Measurements from ENCODE around the gene CRX. TPM values are rescaled to one million over a fixed set of nuclear protein-coding genes. Genes with fewer than 3 reads are reported as not detected.

CRX gene

GRCh38 chr19:47891622-47891922, 69.8 kb downstream of the CRX start:
- H2BK120ac ChIP-seq (ENCODE audit: low read depth, low read length): no peak overlapping the region
- no peak overlapping the region for H4K91ac ChIP-seq (ENCODE audit: low read length)

DNA sequence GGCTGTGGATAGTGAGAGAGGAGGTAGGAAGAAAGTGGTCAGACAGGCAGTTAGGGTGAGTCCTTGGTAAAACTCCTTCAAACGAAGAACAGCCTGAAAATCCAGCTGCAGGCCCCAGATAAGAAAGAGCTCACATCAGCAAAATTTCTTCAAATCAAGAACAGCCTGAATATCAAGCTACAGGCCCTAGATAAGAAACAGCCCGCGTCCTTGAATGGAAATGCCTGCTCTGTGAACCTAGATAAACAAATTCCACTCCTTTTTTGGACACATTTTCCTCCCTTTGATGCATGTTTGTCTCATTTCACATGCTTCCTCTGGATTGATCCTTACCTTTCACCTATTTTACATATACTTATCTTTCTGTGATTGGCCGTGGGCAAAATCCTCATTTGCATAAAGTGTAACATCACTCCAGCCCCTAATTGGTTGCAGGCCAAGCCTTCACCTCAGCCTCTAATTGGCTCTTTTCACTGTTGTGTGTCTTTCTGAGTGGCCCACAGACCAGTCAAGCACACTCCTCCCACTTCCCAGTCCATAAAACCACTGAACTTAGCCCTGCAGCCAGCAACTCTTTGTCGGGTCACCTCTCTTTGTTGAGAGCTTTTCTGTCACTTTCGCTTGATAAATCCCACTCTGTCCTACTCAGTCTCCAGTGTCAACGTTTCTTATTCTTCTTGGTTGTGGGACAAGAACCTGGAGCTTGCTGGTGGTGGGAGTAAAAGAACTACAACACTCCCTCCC, 70.4 kb downstream of the CRX start:
- no peak overlapping the region for H2BK120ac ChIP-seq (ENCODE audit: low read depth, low read length)
- no peaks in the 10 kb centered on the region for H3K36me3 ChIP-seq (ENCODE audit: control insufficient read depth in 1 of 2, insufficient read depth in 2 of 2, low read depth in 1 of 2, low read length in 2 of 2)
- H3K23ac ChIP-seq (ENCODE audit: low read length in 2 of 2): no peak overlapping the region
- no peak overlapping the region for H3K14ac ChIP-seq (ENCODE audit: low read length in 2 of 2)
- H3K27me3 ChIP-seq (ENCODE audit: control insufficient read depth in 1 of 2, insufficient read depth in 1 of 2, low read length in 2 of 2): no peaks in the 10 kb centered on the region
- H2AFZ ChIP-seq (ENCODE audit: low read depth, low read length): no peak overlapping the region
- H4K8ac ChIP-seq (ENCODE audit: low read length): peak overlapping the region; percentile 30
- H3K4me2 ChIP-seq (ENCODE audit: low read length, poor library complexity, severe bottlenecking): no peak overlapping the region
- H3K9me3 ChIP-seq (ENCODE audit: control insufficient read depth, low read length): peaks cover 13% of the 10 kb centered on the region
- no peak overlapping the region for H3K4me3 ChIP-seq (ENCODE audit: insufficient read depth in 1 of 2, low read depth in 1 of 2, low read length in 2 of 2)
- no peak overlapping the region for H2BK12ac ChIP-seq (ENCODE audit: low read length in 2 of 2)
- H3K18ac ChIP-seq (ENCODE audit: low read depth in 1 of 2, low read length in 2 of 2): no peak overlapping the region
- no peak overlapping the region for H4K91ac ChIP-seq (ENCODE audit: low read length)
- H3K4me1 ChIP-seq (ENCODE audit: control insufficient read depth, insufficient read depth, low read depth, low read length): no peaks in the 10 kb centered on the region
- DNase-seq: peak; percentile 73
- no peak overlapping the region for H3K27ac ChIP-seq (ENCODE audit: low read length, poor library complexity, severe bottlenecking)
- no peak overlapping the region for H2AK5ac ChIP-seq (ENCODE audit: low read length, severe bottlenecking)
- H3K79me1 ChIP-seq (replicated peaks; ENCODE audit: low read length, poor library complexity, severe bottlenecking): no peaks in the 10 kb centered on the region
- H3K4ac ChIP-seq (ENCODE audit: low read depth in 1 of 2, low read length in 2 of 2): no peak overlapping the region
- no peak overlapping the region for H3K9ac ChIP-seq (ENCODE audit: low read length)
- 24% methylated on average over 5 of the region's 7 CpGs for WGBS
- H2BK15ac ChIP-seq (ENCODE audit: low read depth, poor library complexity, severe bottlenecking): no peak overlapping the region
- no peak overlapping the region for H2BK5ac ChIP-seq (ENCODE audit: low read depth, low read length, poor library complexity, severe bottlenecking)

More at GRCh38 chr19:47891622-47891922, 69.8 kb downstream of the CRX start:
- Histone ChIP-seq H3K27me3 (ENCODE audit: control insufficient read depth in 1 of 2, insufficient read depth in 1 of 2, low read length in 2 of 2) (peaks cover 0 to 1% of the 10 kb centered on the region in 2 experiments), H3K4me3 (ENCODE audit: insufficient read depth in 1 of 2, low read depth in 1 of 2, low read length in 2 of 2) (no peak overlapping the region), H2BK15ac (ENCODE audit: low read depth, poor library complexity, severe bottlenecking) (no peak overlapping the region), H3K14ac (ENCODE audit: low read length in 2 of 2) (no peak overlapping the region), H3K4me2 (ENCODE audit: low read length, poor library complexity, severe bottlenecking) (no peak overlapping the region), H2AK5ac (ENCODE audit: low read length, severe bottlenecking) (no peak overlapping the region), H3K27ac (ENCODE audit: low read length, poor library complexity, severe bottlenecking) (no peak overlapping the region), H3K18ac (ENCODE audit: low read depth in 1 of 2, low read length in 2 of 2) (no peak overlapping the region), H3K4me1 (ENCODE audit: control insufficient read depth, insufficient read depth, low read depth, low read length) (no peaks in the 10 kb centered on the region), H2BK5ac (ENCODE audit: low read depth, low read length, poor library complexity, severe bottlenecking) (no peak overlapping the region), H3K4ac (ENCODE audit: low read depth in 1 of 2, low read length in 2 of 2) (no peak overlapping the region), H3K36me3 (ENCODE audit: control insufficient read depth in 1 of 2, insufficient read depth in 2 of 2, low read depth in 1 of 2, low read length in 2 of 2) (no peaks in the 10 kb centered on the region), H4K8ac (ENCODE audit: low read length) (peak overlapping the region; percentile 30), H3K23ac (ENCODE audit: low read length in 2 of 2) (no peak overlapping the region), H2BK12ac (ENCODE audit: low read length in 2 of 2) (no peak overlapping the region), H3K9ac (ENCODE audit: low read length) (no peak overlapping the region), H3K79me1 (replicated peaks; ENCODE audit: low read length, poor library complexity, severe bottlenecking) (no peaks in the 10 kb centered on the region), H2AFZ (ENCODE audit: low read depth, low read length) (no peak overlapping the region), H3K9me3 (ENCODE audit: control insufficient read depth, low read length) (peaks cover 13% of the 10 kb centered on the region)
- DNase-seq: no peak
- 26% methylated on average over 1 of the region's 2 CpGs for WGBS

Small RNA genes within 50 kb of the gene (small RNA-seq; reads per million reads assigned to genes)
- not detected for gene AC008745.1 (ENCODE audit: low read depth)

Data from mesenchymal stem cell (in vitro differentiated cells and primary cell).